ENCODE measurements around the gene ALPG.

GRCh38 chr2:232365621-232366321, 40.9 kb upstream of the ALPG start:
- no peak for TF ChIP-seq POLR2A (IDR thresholded peaks at IDR 0.05)
- TF ChIP-seq CTCF (IDR thresholded peaks at IDR 0.05): no peak
- TF ChIP-seq POLR2AphosphoS5 (IDR thresholded peaks at IDR 0.05): no peak

All from breast epithelium (tissue), 3 donors.